GM12891 (cell line): ENCODE data around the gene PRSS27.
"Not testable (repeated sequence)": the region's sequence is repeated elsewhere in the genome, so short reads cannot be mapped to it uniquely, and the experiment has no call there.

Experiments used
- DNase-seq: peaks from one replicate; pipeline ENCODE4 v3.0.0; 2011; ENCODE audit warnings: low spot score; ENCODE audit not compliant: insufficient read length
- FAIRE-seq: peaks from 2 replicates; lab custom pipeline; 2011; peaks lifted over from hg19 to GRCh38; lab: Jason Lieb, UNC
- PAX5 ChIP-seq: IDR thresholded peaks from 2 replicates; pipeline ENCODE4 v1.6.1; 2011; ENCODE audit warnings: low read length, moderate library complexity, mild to moderate bottlenecking; ENCODE audit not compliant: insufficient read depth, severe bottlenecking
- POLR2A ChIP-seq: IDR thresholded peaks from 2 replicates; pipeline ENCODE4 v1.6.1; 2011; ENCODE audit warnings: low read depth, low read length, control low read depth
- POLR2AphosphoS5 ChIP-seq: IDR thresholded peaks from 2 replicates; pipeline ENCODE4 v1.6.1; 2011; ENCODE audit warnings: low read depth, low read length, control low read depth
- POU2F2 ChIP-seq: IDR thresholded peaks from 2 replicates; pipeline ENCODE4 v1.6.1; 2011; ENCODE audit warnings: low read depth, mild to moderate bottlenecking, control low read depth, low read length, moderate library complexity
- SPI1 ChIP-seq: IDR thresholded peaks from 2 replicates; pipeline ENCODE4 v1.6.1; 2011; ENCODE audit warnings: low read depth, low read length, control low read depth
- TAF1 ChIP-seq: IDR thresholded peaks from 2 replicates; pipeline ENCODE4 v1.6.1; 2011; ENCODE audit warnings: low read depth, low read length, control low read depth

PRSS27 gene

GRCh38 chr16:2687531-2688308, 32.3 kb downstream of the PRSS27 start:
- DNase-seq, result no peak
- TF ChIP-seq TAF1 (no peak), SPI1 (no peak), PAX5 (no peak), POU2F2 (no peak), POLR2A (no peak), POLR2AphosphoS5 (no peak)
- peak; percentile 9 for FAIRE-seq

- DNase-seq, result peak; percentile 90
- no peak for FAIRE-seq
- TF ChIP-seq SPI1, result peak; percentile 100
- TF ChIP-seq PAX5, result no peak
These were observed 33.0 kb downstream of the PRSS27 start for GRCh38 chr16:2686912-2687507.

GRCh38 chr16:2686075-2686474, 33.9 kb downstream of the PRSS27 start:
- DNase-seq, result not testable (repeated sequence)
- FAIRE-seq, result peak; percentile 100

GRCh38 chr16:2683041-2683440, 37.0 kb downstream of the PRSS27 start:
- FAIRE-seq, result not testable (repeated sequence)

DNA sequence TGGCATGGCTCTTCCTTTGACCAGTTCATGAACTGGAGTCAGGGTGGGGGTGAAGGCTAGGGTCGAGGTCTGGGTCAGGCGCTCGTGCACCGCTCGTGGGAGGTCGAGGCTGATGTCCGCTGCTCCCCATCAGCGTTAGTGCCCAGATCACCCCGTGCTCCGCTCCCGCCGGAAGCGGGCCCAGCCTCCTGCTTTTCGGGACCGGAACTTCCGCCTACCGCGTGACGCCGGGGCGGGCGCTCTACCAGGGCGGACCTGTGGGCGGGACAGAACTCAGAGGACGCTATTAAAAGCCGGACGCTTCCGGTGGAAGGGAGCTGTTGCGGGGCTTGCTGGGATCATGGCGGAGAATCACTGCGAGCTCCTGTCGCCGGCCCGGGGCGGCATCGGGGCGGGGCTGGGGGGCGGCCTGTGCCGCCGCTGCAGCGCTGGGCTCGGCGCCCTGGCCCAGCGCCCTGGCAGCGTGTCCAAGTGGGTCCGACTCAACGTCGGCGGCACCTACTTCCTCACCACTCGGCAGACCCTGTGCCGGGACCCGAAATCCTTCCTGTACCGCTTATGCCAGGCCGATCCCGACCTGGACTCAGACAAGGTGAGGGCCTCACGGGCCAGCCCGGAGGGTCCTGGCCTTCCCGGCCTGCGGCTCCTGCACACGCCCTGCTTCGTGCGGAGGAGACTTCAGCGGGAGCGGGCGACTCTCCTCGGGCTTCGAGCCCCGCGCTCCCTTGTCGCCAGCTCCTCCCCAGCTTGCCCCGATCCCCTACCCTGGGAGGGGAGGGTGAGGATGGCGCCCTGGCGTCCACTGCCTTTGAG, 37.6 kb downstream of the PRSS27 start, which contains the start of gene KCTD5:
Gene KCTD5, plus strand, starts transcription at position 315 of the 813 bp plus-strand sequence. Its CDS starts 26 bp downstream, at position 341.
- DNase-seq, result peak; percentile 94
- peak; percentile 85 for FAIRE-seq
- TF ChIP-seq SPI1 (no peak), PAX5 (peak; percentile 48), POLR2AphosphoS5 (peak; percentile 96), POU2F2 (peak; percentile 84), POLR2A (peak; percentile 95), TAF1 (peak; percentile 98)

More at GRCh38 chr16:2683041-2683440, 37.0 kb downstream of the PRSS27 start:
- not testable (repeated sequence) for DNase-seq

DNA sequence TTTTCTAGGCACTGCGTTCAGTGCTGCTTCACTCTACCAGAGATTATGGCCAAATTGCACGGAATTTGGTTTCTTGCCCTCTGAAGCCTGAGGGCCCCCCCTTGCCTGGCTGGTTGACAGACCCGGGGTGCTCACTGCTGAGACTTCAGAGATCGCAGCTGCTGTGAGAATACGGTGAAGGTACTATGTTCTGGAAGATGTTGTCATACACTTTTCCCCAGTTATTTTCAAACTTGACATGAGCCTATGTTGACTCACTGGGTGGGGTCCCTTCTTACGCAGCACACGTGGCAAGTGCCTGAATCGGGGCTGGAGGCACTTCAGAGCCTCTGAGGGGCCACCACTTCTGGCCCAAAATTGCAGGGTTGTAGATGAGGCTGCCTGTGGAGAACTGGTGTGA, 39.7 kb downstream of the PRSS27 start:
- DNase-seq, FAIRE-seq: not testable (repeated sequence)

- FAIRE-seq, DNase-seq: not testable (repeated sequence)
These were observed 40.1 kb downstream of the PRSS27 start for GRCh38 chr16:2679902-2680301.

GRCh38 chr16:2678206-2678965, 41.6 kb downstream of the PRSS27 start:
- FAIRE-seq, DNase-seq: not testable (repeated sequence)

DNA sequence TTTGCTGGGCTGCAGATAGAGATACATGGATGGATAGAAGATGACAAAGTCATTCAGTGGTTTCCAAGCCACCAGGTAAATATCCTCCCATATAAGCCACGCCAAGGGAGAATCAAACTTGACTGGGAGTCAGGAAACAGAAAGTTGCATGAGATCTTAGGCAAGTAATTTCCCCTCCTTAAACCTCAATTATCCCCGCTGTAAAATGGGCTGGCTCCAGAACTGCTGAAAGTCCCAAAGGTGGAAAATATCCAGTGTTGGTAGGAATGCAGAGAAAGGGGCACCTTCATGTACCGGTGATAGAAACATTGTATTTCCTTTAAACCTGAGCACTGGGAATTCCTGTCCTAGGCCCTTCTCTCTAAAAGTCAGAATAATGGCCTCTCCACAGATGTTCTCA, 43.1 kb downstream of the PRSS27 start:
- DNase-seq, result not testable (repeated sequence)

GRCh38 chr16:2675714-2676113, 44.3 kb downstream of the PRSS27 start:
- DNase-seq, result no peak
- no peak for TF ChIP-seq POLR2A
- TF ChIP-seq POU2F2, result no peak
- no peak for TF ChIP-seq PAX5
- no peak for TF ChIP-seq POLR2AphosphoS5
- no peak for TF ChIP-seq SPI1
- no peak for TF ChIP-seq TAF1
- no peak for FAIRE-seq

More for the DNA sequence above, 43.1 kb downstream of the PRSS27 start:
- not testable (repeated sequence) for FAIRE-seq

DNA sequence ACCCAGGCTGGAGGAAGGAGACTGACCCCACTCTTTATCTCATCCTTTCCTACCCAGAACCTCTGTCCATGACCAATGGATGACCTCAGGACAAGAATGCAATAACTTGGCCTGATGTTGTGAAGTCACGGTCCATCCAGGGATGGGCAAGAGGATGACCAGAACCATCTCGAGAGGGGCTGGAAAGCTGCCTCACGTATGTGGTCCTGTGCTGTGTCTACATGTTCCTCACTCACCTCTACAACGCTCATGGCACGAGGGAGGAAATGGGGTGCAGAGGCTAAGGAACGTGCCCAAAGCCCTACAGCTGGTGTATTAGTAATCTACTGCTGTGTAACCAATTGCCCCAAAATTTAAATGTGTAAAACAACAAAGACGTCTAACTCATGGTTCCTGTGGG, 45.0 kb downstream of the PRSS27 start:
- FAIRE-seq, result no peak
- DNase-seq, result no peak
- no peak for TF ChIP-seq TAF1
- TF ChIP-seq POLR2A, result no peak
- TF ChIP-seq POU2F2, result no peak
- TF ChIP-seq SPI1, result no peak
- TF ChIP-seq POLR2AphosphoS5, result no peak
- no peak for TF ChIP-seq PAX5
